GM18499 (cell line): ENCODE results near the gene GAN.
"Not testable (repeated sequence)": the region's sequence is repeated elsewhere in the genome, so short reads cannot be mapped to it uniquely, and the experiment has no call there.

ENCODE experiments used
- ATAC-seq: cut with Tn5 transposase; IDR thresholded peaks from one replicate; pipeline ENCODE4 v1.9.1; 2021; ENCODE audit warnings: moderate number of reproducible peaks; ENCODE audit not compliant: insufficient read depth, unreplicated experiment

The GAN gene

DNA sequence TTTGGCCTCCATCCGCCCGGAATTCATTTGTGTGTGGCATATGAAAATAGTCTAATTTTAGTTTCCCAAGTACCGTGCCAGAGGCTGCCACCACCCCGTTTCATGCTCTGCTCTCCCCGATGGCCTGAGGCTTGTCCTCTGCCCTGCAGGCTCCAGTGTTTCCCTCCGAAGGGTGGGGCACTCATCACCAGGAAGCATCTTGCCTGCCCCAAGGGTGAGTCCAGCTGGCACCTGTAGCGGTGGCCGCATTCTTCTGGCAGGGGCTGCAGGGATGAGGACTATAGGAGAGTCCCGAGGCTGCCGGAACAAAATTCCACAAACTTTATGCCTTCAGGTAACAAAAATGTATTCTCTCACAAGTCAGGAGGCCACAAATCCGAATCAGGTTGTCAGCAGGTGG lies 106.8 kb downstream of the GAN start:
- no peak for ATAC-seq

DNA sequence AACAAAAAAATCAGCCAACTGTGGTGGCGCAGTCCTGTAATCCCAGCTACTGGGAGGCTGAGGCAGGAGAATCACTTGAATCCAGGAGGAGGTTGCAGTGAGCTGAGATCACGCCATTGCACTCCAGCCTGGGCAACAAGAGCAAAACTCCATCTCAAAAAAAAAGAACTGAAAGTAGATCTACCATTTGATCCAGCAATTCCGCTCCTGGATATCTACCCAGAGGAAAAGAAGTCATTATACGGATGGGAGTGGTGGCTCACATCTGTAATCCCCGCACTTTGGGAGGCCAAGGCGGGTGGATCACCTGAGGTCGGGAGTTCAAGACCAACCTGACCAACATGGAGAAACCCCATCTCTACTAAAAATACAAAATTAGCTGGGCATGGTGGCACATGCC lies 107.4 kb downstream of the GAN start:
- ATAC-seq, result not testable (repeated sequence)

DNA sequence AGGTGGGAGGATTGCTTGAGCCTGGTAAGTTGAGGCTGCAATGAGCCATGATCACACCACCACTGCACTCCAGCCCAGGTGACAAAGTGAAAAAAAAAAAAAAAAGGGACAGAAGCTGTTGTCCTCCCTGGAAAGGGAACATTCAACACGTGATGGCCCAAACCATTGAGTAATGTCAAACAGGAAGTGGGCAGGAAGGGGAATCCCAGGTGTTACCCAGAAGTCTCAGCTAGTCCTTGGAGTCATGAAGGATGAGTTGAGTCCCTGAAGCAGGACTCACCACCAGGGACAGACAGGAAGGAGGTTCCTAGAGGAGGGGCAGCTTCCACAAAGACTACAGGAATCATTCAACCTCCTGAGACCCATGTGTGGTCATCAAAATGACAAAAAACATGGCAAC lies 110.0 kb downstream of the GAN start:
- no peak for ATAC-seq

DNA sequence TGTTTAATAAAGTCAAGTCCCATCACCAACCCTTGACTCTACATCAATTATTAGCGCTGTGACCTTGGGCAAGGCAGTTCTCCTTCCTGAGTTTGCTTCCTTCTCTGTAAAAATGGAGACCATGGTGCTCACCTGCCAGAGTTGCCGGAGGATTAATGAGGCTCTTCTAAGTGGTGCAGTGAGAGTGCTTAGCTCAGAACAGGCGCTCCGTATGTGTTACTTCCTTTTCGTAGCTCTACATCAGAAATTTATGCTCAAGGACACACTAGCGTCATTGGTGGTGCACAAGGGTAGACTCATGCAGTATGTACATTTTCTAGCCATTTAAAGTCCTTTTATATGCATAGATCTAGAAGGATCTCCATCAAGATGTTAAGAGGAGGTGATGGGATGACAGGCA lies 112.5 kb downstream of the GAN start:
- ATAC-seq, result no peak

DNA sequence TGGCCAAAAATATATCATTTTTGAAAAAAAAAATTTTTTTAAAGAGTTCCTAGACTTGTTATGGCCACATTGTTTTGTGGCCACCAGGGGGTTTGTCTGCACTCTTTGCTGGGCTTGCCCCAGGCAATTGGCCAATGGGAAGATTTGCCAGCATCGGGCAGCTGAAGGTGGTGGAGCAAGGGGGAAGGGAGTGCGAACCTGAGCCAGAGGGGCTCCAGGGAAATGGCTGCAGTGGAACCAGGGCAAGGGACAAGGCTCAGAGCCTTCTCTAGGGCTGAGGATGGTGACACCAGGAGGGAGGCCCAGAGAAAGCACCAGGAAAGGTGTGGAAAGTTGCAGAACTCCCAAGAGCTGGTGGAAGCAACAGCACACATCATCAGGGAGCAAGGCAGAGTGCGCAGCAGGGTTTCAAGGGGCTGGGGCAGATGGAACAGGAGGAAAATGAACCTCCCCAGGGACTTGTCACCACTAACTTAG lies 114.3 kb downstream of the GAN start:
- no peak for ATAC-seq

DNA sequence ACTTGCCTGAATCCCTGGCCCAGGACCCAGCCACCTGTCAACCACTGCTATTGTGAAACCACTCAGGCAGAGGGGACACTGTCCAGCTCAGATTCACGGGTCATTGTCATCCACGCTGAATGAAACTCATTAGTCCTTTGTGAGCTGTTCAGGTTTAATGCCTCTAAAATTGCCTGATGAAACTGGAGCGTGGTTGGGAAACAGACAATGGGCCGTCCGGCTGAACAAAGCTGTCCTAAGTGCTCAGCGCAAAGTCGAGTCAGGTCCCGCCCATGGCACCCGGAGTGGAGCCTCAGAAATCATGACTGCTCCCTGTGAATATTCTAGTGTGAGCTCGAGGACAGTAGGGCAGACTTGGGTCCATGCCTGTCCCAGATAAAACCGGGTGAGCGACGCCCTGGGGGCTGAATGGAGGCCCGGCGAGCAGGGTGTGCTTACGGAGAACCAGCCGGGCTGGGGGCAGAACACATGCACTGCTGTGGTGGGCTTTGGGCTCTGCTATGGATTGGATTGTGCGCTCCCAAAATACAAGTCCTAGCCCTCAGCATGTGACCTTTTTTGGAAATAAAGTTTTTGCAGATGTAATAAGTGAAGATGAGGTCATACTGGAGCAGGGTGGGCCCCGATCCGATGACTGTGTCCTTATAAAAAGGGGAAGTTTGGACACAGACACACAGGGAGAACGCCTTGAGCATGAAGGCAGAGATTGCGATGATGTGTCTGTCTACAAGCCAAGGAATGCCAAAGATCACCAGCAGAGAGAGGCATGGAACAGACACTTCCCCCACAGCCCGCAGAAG lies 117.0 kb downstream of the GAN start:
- ATAC-seq, result no peak

DNA sequence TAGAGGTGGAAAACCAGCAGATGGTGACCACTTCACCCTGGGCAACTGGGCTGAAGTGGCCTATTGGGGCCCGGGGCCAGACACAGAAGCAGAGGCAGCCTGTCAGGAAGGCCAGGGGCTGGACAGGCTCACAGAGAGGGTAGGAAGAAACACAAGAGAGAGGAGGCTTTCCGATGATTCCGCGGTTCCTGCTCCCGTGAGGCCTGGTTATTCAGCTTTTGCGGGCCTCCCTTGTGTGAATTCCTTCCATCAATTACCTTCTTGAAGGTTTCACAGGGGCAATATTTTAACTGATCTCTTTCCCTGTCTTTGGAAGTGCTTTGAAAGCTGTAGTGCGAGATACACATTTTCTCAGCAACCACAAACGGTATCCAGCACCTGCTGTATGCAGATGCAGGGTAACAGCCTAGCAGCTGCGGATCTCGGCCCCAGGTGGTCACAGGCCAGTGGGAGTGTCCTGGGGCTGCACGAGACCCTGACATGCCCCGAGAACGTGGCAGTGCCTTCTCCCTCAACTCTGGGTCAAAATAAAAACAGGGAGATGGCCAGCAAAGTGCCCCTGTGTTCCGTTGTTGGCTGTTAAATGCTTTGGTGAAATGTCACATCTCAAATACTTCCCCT lies 118.3 kb downstream of the GAN start:
- no peak for ATAC-seq

DNA sequence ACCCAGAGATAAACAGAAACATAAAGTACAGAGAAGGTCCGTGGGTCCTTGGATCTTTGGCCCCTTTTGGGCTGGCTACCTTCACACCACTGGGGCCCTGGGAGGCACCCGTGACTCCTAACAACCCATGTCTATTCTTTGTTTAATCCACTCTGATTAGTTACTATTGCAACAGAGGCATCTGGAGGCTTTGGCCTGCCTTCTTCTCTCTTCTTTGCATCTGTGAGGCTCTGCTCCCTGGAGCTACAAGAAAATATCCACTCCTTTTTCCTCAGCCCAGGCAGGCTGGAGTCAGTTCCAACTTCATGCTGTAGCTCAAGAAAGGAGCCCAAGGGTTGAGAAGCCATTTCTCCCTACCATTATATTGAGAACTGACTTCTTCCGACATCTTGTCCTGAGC lies 120.3 kb downstream of the GAN start:
- ATAC-seq, result no peak

DNA sequence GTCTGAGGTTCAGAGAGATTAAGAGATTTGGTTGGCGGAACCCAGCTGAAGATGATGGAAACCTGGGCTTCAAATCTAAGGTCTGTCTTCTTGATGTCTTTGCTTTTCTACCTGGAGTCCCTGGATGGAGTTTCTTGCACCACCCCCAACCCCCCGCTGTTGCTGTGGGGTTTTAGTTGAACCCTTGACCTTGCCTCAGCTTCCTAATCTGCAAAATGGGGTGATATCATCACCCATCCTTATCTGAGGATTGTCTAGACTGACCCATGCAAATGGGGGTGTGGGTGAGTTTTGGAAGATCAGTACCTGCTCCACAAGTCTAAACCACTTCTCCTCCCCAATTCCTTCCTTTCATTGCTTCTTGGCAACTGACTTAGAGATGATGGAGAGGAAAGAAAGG lies 120.8 kb downstream of the GAN start:
- no peak for ATAC-seq

DNA sequence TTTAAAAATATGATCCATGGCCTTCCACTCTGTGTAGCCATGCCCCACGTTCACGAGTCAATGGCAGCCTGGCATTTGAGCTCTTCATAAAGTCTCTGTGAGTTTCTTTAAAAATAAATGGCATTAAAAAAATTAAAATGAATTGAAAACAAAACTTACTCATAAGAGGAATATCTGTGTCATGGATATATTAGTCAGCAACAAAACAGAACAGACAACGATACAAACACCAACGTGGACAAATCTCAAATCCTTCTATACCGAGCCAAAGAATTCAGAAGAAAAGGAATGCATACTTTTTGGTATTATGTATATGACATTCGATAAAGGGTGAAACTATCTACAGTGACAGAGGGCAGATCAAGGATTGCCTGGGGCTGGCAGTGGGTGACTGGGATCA lies 121.6 kb downstream of the GAN start:
- no peak for ATAC-seq

DNA sequence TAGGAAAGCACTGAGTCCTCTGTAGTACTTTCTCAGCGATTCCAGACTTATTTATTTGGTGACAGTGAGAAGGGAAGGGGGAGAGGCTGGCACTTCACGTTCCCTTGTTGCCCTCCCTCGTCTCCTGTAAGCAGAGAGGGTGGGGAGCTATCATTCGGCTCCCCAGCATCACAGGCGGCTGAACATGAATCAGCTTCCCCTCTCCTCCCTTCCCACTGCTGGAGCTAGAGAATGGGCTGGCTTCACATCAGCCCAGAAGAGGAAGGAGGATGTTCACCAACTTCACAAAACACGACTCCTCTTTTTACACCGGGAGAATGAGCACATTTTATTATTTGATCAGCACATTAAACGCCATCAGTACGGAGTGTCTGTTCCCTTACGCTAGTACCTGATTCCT lies 123.1 kb downstream of the GAN start:
- ATAC-seq, result no peak
